H1 (cell line): ENCODE results near the gene SENP2. TPM values are rescaled to one million over a fixed set of nuclear protein-coding genes. Genes with fewer than 3 reads are reported as not detected.

Experiments
- CTCF ChIA-PET: fragments of 300-600 bp; sonication (Branson Sonifier 250); formaldehyde crosslinking; loops from one replicate; lab custom pipeline; 2021; ENCODE audit not compliant: partially characterized antibody; lab: Charles Lee
- POLR2A ChIA-PET: fragments of 300-600 bp; sonication (Branson Sonifier 250); formaldehyde crosslinking; loops from one replicate; lab custom pipeline; 2021; ENCODE audit warnings: inconsistent platforms; ENCODE audit not compliant: partially characterized antibody; lab: Charles Lee
- DNase-seq, 2 experiments: peaks; one replicate each; pipeline versions ENCODE4 v3.0.0 to v3.0.0-alpha.2; 2010 to 2022; ENCODE audit warnings: low spot score in 2 of 2, low read depth in 1 of 2, mixed read lengths in 1 of 2
- FAIRE-seq: peaks from 2 replicates; lab custom pipeline; 2011; peaks lifted over from hg19 to GRCh38; lab: Jason Lieb, UNC
- H2AFZ ChIP-seq: 2 replicates; pipeline ENCODE4 v1.8.1; 2012; ENCODE audit warnings: low read length, inconsistent platforms
- H2AK5ac ChIP-seq: 2 replicates; pipeline ENCODE4 v1.6.1; 2013; ENCODE audit warnings: low read depth, low read length
- H2BK120ac ChIP-seq: replicated peaks from 2 replicates; pipeline ENCODE3; 2013; ENCODE audit warnings: low read depth, low read length, inconsistent platforms
- H2BK12ac ChIP-seq: 2 replicates; pipeline ENCODE4 v1.6.1; 2013; ENCODE audit warnings: low read depth, low read length
- H2BK15ac ChIP-seq: 2 replicates; pipeline ENCODE4 v1.6.1; 2013; ENCODE audit warnings: low read length
- H2BK20ac ChIP-seq: 2 replicates; pipeline ENCODE4 v1.6.1; 2013; ENCODE audit warnings: low read length
- H2BK5ac ChIP-seq: 2 replicates; pipeline ENCODE4 v1.6.1; 2013; ENCODE audit warnings: low read depth, low read length
- H3K14ac ChIP-seq: 2 replicates; pipeline ENCODE4 v1.6.1; 2013; ENCODE audit warnings: inconsistent platforms; ENCODE audit not compliant: insufficient read length
- H3K18ac ChIP-seq: 2 replicates; pipeline ENCODE4 v1.6.1; 2013; ENCODE audit warnings: low read length; ENCODE audit errors: extremely low read depth
- H3K23ac ChIP-seq: 2 replicates; pipeline ENCODE4 v1.6.1; 2013; ENCODE audit warnings: inconsistent platforms; ENCODE audit not compliant: insufficient read length
- H3K23me2 ChIP-seq: 2 replicates; pipeline ENCODE4 v1.6.1; 2013; ENCODE audit warnings: low read depth, low read length
- H3K27ac ChIP-seq: 2 replicates; pipeline ENCODE4 v1.6.1; 2011; ENCODE audit warnings: low read depth, low read length, inconsistent platforms
- H3K27me3 ChIP-seq, 4 experiments: replicated peaks in 1 of 4; 1 replicate in 1 of 4; 2 replicates in 3 of 4; pipeline versions ENCODE4 v1.6.1 to v1.8.1; 2011 to 2013; ENCODE audit warnings: low read length in 3 of 4, mild to moderate bottlenecking in 3 of 4, inconsistent platforms in 2 of 4, mixed read lengths in 2 of 4, moderate library complexity in 1 of 4; ENCODE audit not compliant: control insufficient read depth in 3 of 4, insufficient read depth in 3 of 4; ENCODE audit errors: extremely low read depth in 1 of 4
- H3K36me3 ChIP-seq, 4 experiments: 2 replicates each; pipeline versions ENCODE4 v1.6.1 to v1.8.1; 2011 to 2013; ENCODE audit warnings: mild to moderate bottlenecking in 4 of 4, low read length in 3 of 4, moderate library complexity in 2 of 4, control low read depth in 1 of 4, inconsistent platforms in 1 of 4; ENCODE audit not compliant: insufficient read depth in 4 of 4, control insufficient read depth in 2 of 4
- H3K4ac ChIP-seq: replicated peaks from 2 replicates; pipeline ENCODE3; 2013; ENCODE audit warnings: low read length, low read depth, mixed read lengths, inconsistent platforms; ENCODE audit not compliant: insufficient read length
- H3K4me1 ChIP-seq, 4 experiments: replicated peaks in 1 of 4; 1 replicate in 1 of 4; 2 replicates in 3 of 4; pipeline versions ENCODE4 v1.6.1 to v1.8.1; 2011 to 2013; ENCODE audit warnings: low read length in 3 of 4, inconsistent platforms in 2 of 4, mixed read lengths in 1 of 4; ENCODE audit not compliant: insufficient read depth in 4 of 4, control insufficient read depth in 3 of 4
- H3K4me2 ChIP-seq, 2 experiments: 2 replicates each; pipeline versions ENCODE4 v1.6.1 to v1.8.1; 2011 to 2013; ENCODE audit warnings: low read depth in 2 of 2, low read length in 2 of 2, control low read depth in 1 of 2, inconsistent platforms in 1 of 2, mild to moderate bottlenecking in 1 of 2; ENCODE audit not compliant: insufficient read depth in 1 of 2
- H3K4me3 ChIP-seq, 4 experiments: fragments of 200-600, 300-600 bp in 1 of 4; sonication (generic), shearing (Covaris generic), sonication (Bioruptor Twin) in 1 of 4; 2 replicates each; pipeline versions ENCODE4 v1.5.1 to v1.8.1; 2011 to 2016; ENCODE audit warnings: low read length in 4 of 4, low read depth in 3 of 4, control low read depth in 2 of 4, inconsistent platforms in 2 of 4, mild to moderate bottlenecking in 2 of 4, mixed read lengths in 1 of 4, moderate library complexity in 1 of 4; ENCODE audit not compliant: insufficient read depth in 2 of 4; ENCODE audit errors: extremely low read depth in 1 of 4
- H3K56ac ChIP-seq: replicated peaks from 2 replicates; pipeline ENCODE3; 2013; ENCODE audit warnings: low read depth, mild to moderate bottlenecking, mixed read lengths, low read length, inconsistent platforms; ENCODE audit not compliant: insufficient read length
- H3K79me1 ChIP-seq: 2 replicates; pipeline ENCODE4 v1.6.1; 2013; ENCODE audit warnings: low read depth, low read length, control low read depth
- H3K79me2 ChIP-seq, 2 experiments: 2 replicates each; pipeline versions ENCODE4 v1.6.1 to v1.8.1; 2012 to 2013; ENCODE audit warnings: low read length in 2 of 2, mild to moderate bottlenecking in 2 of 2, inconsistent platforms in 1 of 2; ENCODE audit not compliant: insufficient read depth in 2 of 2, control insufficient read depth in 1 of 2
- H3K9ac ChIP-seq, 4 experiments: replicated peaks in 1 of 4; 1 replicate in 1 of 4; 2 replicates in 3 of 4; pipeline versions ENCODE4 v1.6.1 to v1.8.1; 2011 to 2013; ENCODE audit warnings: low read depth in 3 of 4, low read length in 3 of 4, control low read depth in 2 of 4, mild to moderate bottlenecking in 2 of 4, moderate library complexity in 2 of 4, inconsistent platforms in 1 of 4; ENCODE audit errors: extremely low read depth in 1 of 4
- H3K9me3 ChIP-seq, 2 experiments: 2 replicates each; pipeline versions ENCODE4 v1.6.1 to v1.8.1; 2012 to 2013; ENCODE audit warnings: mild to moderate bottlenecking in 2 of 2, moderate library complexity in 2 of 2, control low read depth in 1 of 2, inconsistent platforms in 1 of 2, low read depth in 1 of 2, low read length in 1 of 2, mixed read lengths in 1 of 2; ENCODE audit not compliant: insufficient read depth in 2 of 2
- H4K20me1 ChIP-seq, 2 experiments: replicated peaks in 1 of 2; 2 replicates each; pipeline versions ENCODE3 to v1.8.1; 2011 to 2013; ENCODE audit warnings: inconsistent platforms in 2 of 2, low read length in 2 of 2, mild to moderate bottlenecking in 1 of 2; ENCODE audit not compliant: insufficient read depth in 2 of 2, control insufficient read depth in 1 of 2
- H4K5ac ChIP-seq: 2 replicates; pipeline ENCODE4 v1.6.1; 2013; ENCODE audit warnings: low read length, low read depth, mixed read lengths, inconsistent platforms; ENCODE audit not compliant: insufficient read length
- H4K8ac ChIP-seq: 2 replicates; pipeline ENCODE4 v1.8.0; 2013; ENCODE audit warnings: mild to moderate bottlenecking, moderate library complexity, low read length, inconsistent platforms; ENCODE audit not compliant: insufficient read depth; ENCODE audit errors: extremely low read depth
- H4K91ac ChIP-seq: replicated peaks from 2 replicates; pipeline ENCODE3; 2013; ENCODE audit warnings: low read length, mixed read lengths, inconsistent platforms; ENCODE audit not compliant: insufficient read length
- GTF2F1 ChIP-seq: IDR thresholded peaks from 2 replicates; pipeline ENCODE4 v1.6.1; 2012; ENCODE audit warnings: low read depth, low read length, improper control_type of control experiment, borderline replicate concordance
- HDAC2 ChIP-seq, 2 experiments: fragments of 300-600 bp in 1 of 2; sonication (generic) in 1 of 2; IDR thresholded peaks; 2 replicates each; pipeline ENCODE4 v1.6.1; 2011 to 2012; ENCODE audit warnings: low read depth in 2 of 2, low read length in 2 of 2, mild to moderate bottlenecking in 2 of 2, moderate library complexity in 2 of 2, borderline replicate concordance in 1 of 2, inconsistent platforms in 1 of 2
- HDAC6 ChIP-seq: IDR thresholded peaks from one replicate; pipeline ENCODE4 v1.7.1; 2012; ENCODE audit warnings: low read depth, mild to moderate bottlenecking, inconsistent platforms, low read length, moderate library complexity
- POLR2A ChIP-seq, 2 experiments: IDR thresholded peaks; 1 replicate in 1 of 2; 2 replicates in 1 of 2; pipeline ENCODE4 v1.6.1; 2011; ENCODE audit warnings: low read depth in 2 of 2, low read length in 2 of 2, mild to moderate bottlenecking in 2 of 2; ENCODE audit errors: control extremely low read depth in 1 of 2
- RAD21 ChIP-seq, 2 experiments: IDR thresholded peaks in 1 of 2; conservative IDR thresholded peaks in 1 of 2; 2 replicates each; pipeline ENCODE4 v1.6.1; 2011; ENCODE audit warnings: low read depth in 2 of 2, low read length in 2 of 2, improper control_type of control experiment in 1 of 2, inconsistent platforms in 1 of 2, mild to moderate bottlenecking in 1 of 2, moderate library complexity in 1 of 2
- TAF1 ChIP-seq: IDR thresholded peaks from 2 replicates; pipeline ENCODE4 v1.6.1; 2011; ENCODE audit warnings: mild to moderate bottlenecking, low read depth, low read length
- YY1 ChIP-seq: IDR thresholded peaks from 2 replicates; pipeline ENCODE4 v1.6.1; 2011; ENCODE audit warnings: low read depth, mild to moderate bottlenecking, low read length
- WGBS, 2 experiments: shearing (Covaris generic) in 1 of 2; methylation state at CpG; one replicate each; pipeline versions ENCODE4 v1.1.6 to v1.1.7; 2013 to 2015; ENCODE audit warnings: low lambda C conversion rate in 2 of 2, mixed read lengths in 2 of 2, inconsistent platforms in 1 of 2, low coverage in 1 of 2, missing lambda C conversion rate in 1 of 2; ENCODE audit not compliant: insufficient replicate concordance in 2 of 2, insufficient coverage in 1 of 2, insufficient read length in 1 of 2; ENCODE audit errors: extremely low coverage in 1 of 2, missing lambda C conversion rate in 1 of 2; 5-methylcytosine and 5-hydroxymethylcytosine counted together
- polyA plus RNA-seq, 7 experiments: library from polyadenylated mRNA; depleted of rRNA in 3 of 7; stranded (reverse) in 5 of 7; unstranded in 2 of 7; fragments of >200 nt in 5 of 7; fragments of 200-250 nt in 2 of 7; gene quantifications; 1 replicate in 5 of 7; 2 replicates in 1 of 7; 4 replicates in 1 of 7; pipeline versions ENCODE4 v1.2.1 to v1.2.3, GENCODE V29; 2011 to 2013; ENCODE audit warnings: missing spikeins in 2 of 7, mixed read lengths in 2 of 7
- total RNA-seq: library from RNA; stranded (reverse); fragmentation: NEBNext Ultra II Directional; extraction: Animal tissue kit (Norgen Biotek cat#: 25700); gene quantifications from 2 replicates; pipeline ENCODE4 v1.2.1, GENCODE V29; 2021

The SENP2 gene
- total and polyA plus RNA-seq, 2 of the 8 experiments (the other 6 are each of a cell fraction or from before 2014, with no cell fraction given) = 25.2 to 69.3 TPM

DNA sequence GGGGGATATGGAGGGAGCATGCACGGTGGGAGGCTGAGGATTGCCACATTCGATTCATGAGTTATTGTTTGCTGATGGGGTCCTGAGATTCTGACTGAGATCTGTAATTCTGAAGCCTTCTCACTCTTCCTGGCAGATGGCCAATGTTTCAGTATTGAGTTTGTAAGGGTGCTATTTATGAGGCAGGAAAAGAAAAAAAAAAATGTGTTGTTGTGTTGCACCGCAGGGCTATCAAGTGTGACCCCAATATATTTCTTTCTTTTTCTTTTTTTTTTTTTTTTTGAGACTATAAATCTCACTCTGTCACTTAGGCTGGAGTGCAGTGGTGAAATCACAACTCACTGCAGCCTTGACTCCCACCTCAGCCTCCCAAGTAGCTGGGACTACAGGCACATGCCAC is 3.2 kb upstream of the SENP2 start:
- peaks cover 0 to 4% (median 0%) of the 10 kb centered on the region in 4 experiments; a peak in 1 of 8 replicates for H3K36me3 ChIP-seq
- H3K23ac ChIP-seq = no peak overlapping the region
- H3K27me3 ChIP-seq = no peaks in the 10 kb centered on the region
- H2AFZ ChIP-seq = no peak overlapping the region
- no peak overlapping the region for H4K8ac ChIP-seq
- H3K79me2 ChIP-seq = peaks cover 12 to 51% of the 10 kb centered on the region in 2 experiments
- H4K20me1 ChIP-seq = peaks cover 6 to 8% of the 10 kb centered on the region in 2 experiments
- CTCF ChIA-PET = interaction anchor here (0.6 kb wide), 1 partner anchor 29 kb away, joined by 3 read pairs; no protein-coding TSS in a partner anchor
- POLR2A ChIA-PET = interaction anchor here (0.5 to 2.7 kb wide), 9 partner anchors 8 to 426 kb away, joined by 3 to 9 read pairs (median 4); partner anchors contain the start of genes LIPH, TMEM41A and TRA2B
- H4K5ac ChIP-seq = peak overlapping the region; percentile 95
- peak overlapping the region; percentile 75 to 92 (median 81) for H3K4me3 ChIP-seq
- peak overlapping the region; percentile 71 to 90 for H3K4me2 ChIP-seq
- H2BK15ac ChIP-seq = peak overlapping the region; percentile 90; the same call in 1 of the 2 replicates
- FAIRE-seq = no peak
- H2BK5ac ChIP-seq = peak overlapping the region; percentile 98
- no peak for DNase-seq
- peak overlapping the region; percentile 5 for H3K4ac ChIP-seq
- peak overlapping the region; percentile 95 for H4K91ac ChIP-seq
- peak overlapping the region; percentile 95 for H2BK12ac ChIP-seq
- peaks cover 12% of the 10 kb centered on the region for H3K23me2 ChIP-seq
- H3K14ac ChIP-seq = no peak overlapping the region
- H3K9ac ChIP-seq = peak overlapping the region; percentile 52 to 78 (median 70)
- H3K4me1 ChIP-seq = peaks cover 0 to 22% (median 9%) of the 10 kb centered on the region in 4 experiments; a peak in 6 of 7 replicates
- H2AK5ac ChIP-seq = peak overlapping the region; percentile 87
- WGBS, 2 experiments = 14% methylated on average over 3 of the region's 3 CpGs; no CpG with 5 or more reads in 1 of the 2 experiments
- TF ChIP-seq HDAC6 = no peak
- no peak for TF ChIP-seq YY1
- no peak for TF ChIP-seq TAF1
- no peak for TF ChIP-seq HDAC2 (IDR thresholded peaks at IDR 0.05; ENCODE audit: borderline replicate concordance in 1 of 2, low read depth in 2 of 2, low read length in 2 of 2)
- TF ChIP-seq GTF2F1 = no peak
- no peak; a peak in 1 of 3 replicates for TF ChIP-seq POLR2A (IDR thresholded peaks at IDR 0.05; ENCODE audit: control extremely low read depth in 1 of 2, low read depth in 2 of 2, low read length in 2 of 2)
- no peak for TF ChIP-seq RAD21 (IDR thresholded peaks at IDR 0.05 in 1 of 2, conservative IDR thresholded peaks at IDR 0.05 in 1 of 2; ENCODE audit: low read depth in 2 of 2, low read length in 2 of 2)
- H2BK120ac ChIP-seq = peak overlapping the region; percentile 38
- H3K56ac ChIP-seq = peak overlapping the region; percentile 77
- peak overlapping the region; percentile 99 for H2BK20ac ChIP-seq
- no peaks in the 10 kb centered on the region for H3K9me3 ChIP-seq
- peak overlapping the region; percentile 98 for H3K18ac ChIP-seq
- peak overlapping the region; percentile 87 for H3K27ac ChIP-seq
- peaks cover 7% of the 10 kb centered on the region for H3K79me1 ChIP-seq
